ENCODE results near the gene CYTH1.

CYTH1 gene

GRCh38 chr17:78687125-78687524 is 94.9 kb downstream of the CYTH1 start:
- ATAC-seq = no peak
- TF ChIP-seq CSDC2 (CRISPR knock-in tag; IDR thresholded peaks at IDR 0.05) (no peak), ISL1 (CRISPR knock-in tag; IDR thresholded peaks at IDR 0.05) (no peak), ZFP3 (CRISPR knock-in tag; IDR thresholded peaks at IDR 0.05) (no peak), ZNF70 (CRISPR knock-in tag; IDR thresholded peaks at IDR 0.05) (no peak)

- TF ChIP-seq TOX (CRISPR knock-in tag; IDR thresholded peaks at IDR 0.05; ENCODE audit: borderline replicate concordance) = no peak
- TF ChIP-seq ZFP30 (CRISPR knock-in tag; IDR thresholded peaks at IDR 0.05) = no peak
- no peak for TF ChIP-seq ZFP3 (CRISPR knock-in tag; IDR thresholded peaks at IDR 0.05)
- no peak for TF ChIP-seq ZNF8 (CRISPR knock-in tag; IDR thresholded peaks at IDR 0.05)
- no peak for TF ChIP-seq CREB5 (CRISPR knock-in tag; IDR thresholded peaks at IDR 0.05; ENCODE audit: low read depth)
- no peak for TF ChIP-seq ZNF565 (CRISPR knock-in tag; conservative IDR thresholded peaks at IDR 0.05; ENCODE audit: low read depth)
- no peak for TF ChIP-seq OSR1 (CRISPR knock-in tag; IDR thresholded peaks at IDR 0.05)
- TF ChIP-seq TSHZ2 (CRISPR knock-in tag; IDR thresholded peaks at IDR 0.05) = no peak
- no peak for TF ChIP-seq RARB (CRISPR knock-in tag; IDR thresholded peaks at IDR 0.05)
- TF ChIP-seq ZC3H10 (CRISPR knock-in tag; IDR thresholded peaks at IDR 0.05) = no peak
- no peak for TF ChIP-seq PPARA (CRISPR knock-in tag; IDR thresholded peaks at IDR 0.05; ENCODE audit: borderline replicate concordance)
- no peak for TF ChIP-seq ZNF70 (CRISPR knock-in tag; IDR thresholded peaks at IDR 0.05)
- TF ChIP-seq TCF4 (CRISPR knock-in tag; IDR thresholded peaks at IDR 0.05; ENCODE audit: borderline replicate concordance) = no peak
- no peak for TF ChIP-seq POU6F1 (CRISPR knock-in tag; IDR thresholded peaks at IDR 0.05; ENCODE audit: borderline replicate concordance, low read depth)
- TF ChIP-seq ESRRG (CRISPR knock-in tag; IDR thresholded peaks at IDR 0.05) = no peak
- no peak for TF ChIP-seq BACH2 (CRISPR knock-in tag; IDR thresholded peaks at IDR 0.05; ENCODE audit: borderline replicate concordance)
- no peak for TF ChIP-seq ARNTL (CRISPR knock-in tag; IDR thresholded peaks at IDR 0.05; ENCODE audit: borderline replicate concordance, low read depth)
- no peak for TF ChIP-seq CSDC2 (CRISPR knock-in tag; IDR thresholded peaks at IDR 0.05)
- TF ChIP-seq ISL1 (CRISPR knock-in tag; IDR thresholded peaks at IDR 0.05) = no peak
- ATAC-seq = no peak
Measured at GRCh38 chr17:78684026-78684425, 98.0 kb downstream of the CYTH1 start.

GRCh38 chr17:78683408-78683961 is 98.6 kb downstream of the CYTH1 start:
- TF ChIP-seq ESRRG (CRISPR knock-in tag; IDR thresholded peaks at IDR 0.05) = no peak
- TF ChIP-seq CREB5 (CRISPR knock-in tag; IDR thresholded peaks at IDR 0.05; ENCODE audit: low read depth) = no peak
- no peak for TF ChIP-seq ISL1 (CRISPR knock-in tag; IDR thresholded peaks at IDR 0.05)
- no peak for TF ChIP-seq CSRNP3 (CRISPR knock-in tag; IDR thresholded peaks at IDR 0.05)
- TF ChIP-seq PPARA (CRISPR knock-in tag; IDR thresholded peaks at IDR 0.05; ENCODE audit: borderline replicate concordance) = no peak
- TF ChIP-seq ZC3H10 (CRISPR knock-in tag; IDR thresholded peaks at IDR 0.05) = no peak
- no peak for TF ChIP-seq ARNTL (CRISPR knock-in tag; IDR thresholded peaks at IDR 0.05; ENCODE audit: borderline replicate concordance, low read depth)
- TF ChIP-seq SNAI2 (CRISPR knock-in tag; IDR thresholded peaks at IDR 0.05) = no peak
- ATAC-seq = no peak

Measured in SK-N-SH treated with all-trans-retinoic acid at 6 μM for 48 hours (cell line).